HG03460 (cell line): ENCODE data around the gene WASHC3.
A peak's percentile ranks its signal among the peaks of the same experiment; 100 is the strongest.
"Not testable (repeated sequence)": the region's sequence is repeated elsewhere in the genome, so short reads cannot be mapped to it uniquely, and the experiment has no call there.

ENCODE experiments used
- ATAC-seq: cut with Tn5 transposase; IDR thresholded peaks from one replicate; pipeline ENCODE4 v1.9.1; 2021; ENCODE audit not compliant: unreplicated experiment

Gene WASHC3

GRCh38 chr12:102061560-102062418 lies at the start of gene WASHC3:
Gene WASHC3, minus strand, starts transcription at chr12:102061991. Its CDS starts 29 bp downstream, at chr12:102061962.
- ATAC-seq = peak; percentile 95

GRCh38 chr12:102110782-102111181 lies 49.0 kb upstream of the WASHC3 start:
- ATAC-seq = no peak

DNA sequence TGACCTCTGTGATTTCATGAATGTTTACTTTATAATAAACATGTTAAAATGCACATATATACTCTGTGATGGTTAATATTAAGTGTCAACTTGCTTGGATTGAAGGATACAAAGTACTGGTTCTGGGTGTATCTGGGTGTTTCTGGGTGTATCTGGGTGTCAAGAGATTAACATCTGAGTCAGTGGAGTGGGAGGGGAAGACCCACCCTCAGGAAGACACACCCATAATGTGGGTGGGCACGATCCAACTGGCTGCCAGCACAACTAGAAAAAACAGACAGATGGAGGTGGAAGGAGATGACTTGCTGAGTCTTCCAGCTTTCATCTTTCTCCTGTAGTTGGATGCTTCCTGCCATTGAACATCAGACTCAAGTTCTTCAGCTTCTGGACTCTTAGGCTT lies 46.2 kb upstream of the WASHC3 start:
- no peak for ATAC-seq

DNA sequence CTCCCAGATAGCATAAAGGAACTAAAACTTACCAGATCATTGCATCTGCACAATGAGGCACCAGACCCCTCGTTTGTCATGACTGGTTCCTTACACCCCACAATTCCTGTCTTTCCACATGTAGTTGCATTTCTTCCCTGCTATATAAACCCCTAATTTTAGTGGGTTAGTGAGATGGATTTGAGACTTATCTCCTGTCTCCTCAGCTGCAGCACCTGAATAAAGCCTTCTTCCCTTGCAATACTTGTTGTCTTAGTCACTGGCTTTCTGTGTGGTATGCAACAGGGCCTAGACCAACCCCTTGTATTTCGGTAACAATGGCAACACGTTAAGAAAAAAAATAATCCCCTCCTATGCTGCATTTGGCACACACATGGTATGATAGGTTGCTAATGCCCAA lies 45.1 kb upstream of the WASHC3 start:
- ATAC-seq = no peak

DNA sequence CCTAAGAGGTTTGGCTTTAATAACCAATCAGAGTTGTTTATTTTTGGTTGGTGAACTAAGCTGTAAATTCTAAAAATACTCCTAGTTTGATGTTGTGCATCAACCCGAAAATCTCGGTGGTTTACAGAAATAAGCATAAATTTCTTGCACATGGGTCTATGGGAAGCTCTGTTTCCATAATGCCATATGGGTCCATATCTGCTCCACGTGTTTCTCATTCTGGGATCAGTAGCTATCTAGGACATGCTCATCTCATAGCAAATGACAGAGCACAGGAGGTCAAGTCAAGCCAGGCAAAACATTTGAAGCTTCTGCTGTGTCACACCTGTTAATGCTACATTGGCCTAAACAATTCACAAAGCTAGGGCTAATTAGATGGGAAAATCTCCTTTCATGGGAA lies 35.1 kb upstream of the WASHC3 start:
- ATAC-seq = no peak

DNA sequence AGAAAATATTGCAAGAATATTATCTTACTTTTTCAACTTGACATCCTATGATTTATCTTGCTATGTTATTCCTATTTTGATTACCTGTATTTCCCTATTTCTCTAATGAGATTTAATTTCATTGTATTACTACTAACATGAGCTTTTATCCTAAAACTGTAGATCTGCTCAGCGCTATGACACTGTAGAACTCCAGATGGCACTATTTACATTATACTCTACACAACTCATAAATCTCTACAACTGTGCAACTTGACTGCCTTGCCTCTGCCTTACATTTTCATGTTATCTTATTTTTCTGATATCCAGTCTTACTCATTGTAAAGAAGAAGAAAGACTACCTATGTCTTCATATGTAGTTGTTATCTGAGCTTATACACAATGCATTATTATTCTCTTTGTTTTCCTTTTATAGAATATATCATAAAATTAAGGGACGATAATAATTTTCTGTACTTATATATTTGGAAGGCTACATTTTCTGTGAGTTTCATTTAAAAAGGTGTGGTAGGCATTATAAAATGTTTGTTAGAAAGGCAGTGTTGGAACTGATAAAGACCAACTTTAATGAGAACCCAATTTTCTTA lies 34.0 kb upstream of the WASHC3 start:
- ATAC-seq = no peak

GRCh38 chr12:102093319-102093718 lies 31.5 kb upstream of the WASHC3 start:
- ATAC-seq = no peak

- not testable (repeated sequence) for ATAC-seq
Measured at GRCh38 chr12:102089228-102089835, 27.5 kb upstream of the WASHC3 start.

GRCh38 chr12:102080842-102081241 lies 19.1 kb upstream of the WASHC3 start:
- no peak for ATAC-seq

DNA sequence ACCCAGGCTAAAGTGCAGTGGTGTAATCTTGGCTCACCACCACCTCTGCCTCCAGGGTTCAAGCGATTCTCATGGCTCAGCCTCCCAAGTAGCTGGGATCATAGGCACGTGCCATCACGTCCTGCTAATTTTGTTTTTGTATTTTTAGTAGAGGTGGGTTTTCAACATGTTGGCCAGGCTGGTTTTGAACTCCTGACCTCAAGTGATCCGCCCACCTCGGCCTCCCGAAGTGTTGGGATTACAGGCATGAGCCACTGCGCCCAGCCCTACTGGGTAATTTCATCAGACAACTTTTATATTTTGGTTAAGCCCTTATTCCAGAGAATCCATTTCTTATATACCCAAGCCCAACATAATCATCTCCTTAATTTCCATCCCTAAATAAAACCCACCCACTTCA lies 10.3 kb upstream of the WASHC3 start:
- ATAC-seq = not testable (repeated sequence)

- ATAC-seq = no peak
Measured at GRCh38 chr12:102069707-102070106, 7.9 kb upstream of the WASHC3 start.

- ATAC-seq = no peak
Measured at GRCh38 chr12:102067574-102068258, 5.9 kb upstream of the WASHC3 start.

GRCh38 chr12:102064476-102064875 lies 2.7 kb upstream of the WASHC3 start:
- ATAC-seq = no peak

- ATAC-seq = no peak
Measured at GRCh38 chr12:102063069-102063468, 1.3 kb upstream of the WASHC3 start.

- ATAC-seq = no peak
Measured at GRCh38 chr12:102062419-102062806, 622 bp upstream of the WASHC3 start.

GRCh38 chr12:102061096-102061559 lies 663 bp downstream of the WASHC3 start:
- no peak for ATAC-seq

- ATAC-seq = no peak
Measured at GRCh38 chr12:102059343-102059742, 2.4 kb downstream of the WASHC3 start.

DNA sequence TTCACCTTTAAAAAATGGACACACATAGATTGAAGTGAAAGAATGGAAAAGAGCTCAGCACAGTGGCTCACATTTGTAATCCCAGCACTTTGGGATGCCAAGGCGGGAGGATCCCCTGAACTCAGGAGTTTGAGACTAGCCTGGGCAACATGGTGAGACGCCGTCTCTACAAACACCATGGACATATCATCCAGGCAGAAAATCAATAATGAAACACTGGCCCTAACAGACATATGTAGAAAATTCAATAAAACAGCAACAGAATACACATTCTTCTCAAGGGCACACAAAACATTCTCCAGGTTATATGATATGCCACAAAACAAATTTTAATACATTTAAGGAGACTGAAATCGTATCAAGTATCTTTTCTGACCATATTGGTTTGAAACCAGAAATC lies 7.4 kb downstream of the WASHC3 start:
- no peak for ATAC-seq

GRCh38 chr12:102053062-102053349 lies 8.8 kb downstream of the WASHC3 start:
- ATAC-seq = no peak

DNA sequence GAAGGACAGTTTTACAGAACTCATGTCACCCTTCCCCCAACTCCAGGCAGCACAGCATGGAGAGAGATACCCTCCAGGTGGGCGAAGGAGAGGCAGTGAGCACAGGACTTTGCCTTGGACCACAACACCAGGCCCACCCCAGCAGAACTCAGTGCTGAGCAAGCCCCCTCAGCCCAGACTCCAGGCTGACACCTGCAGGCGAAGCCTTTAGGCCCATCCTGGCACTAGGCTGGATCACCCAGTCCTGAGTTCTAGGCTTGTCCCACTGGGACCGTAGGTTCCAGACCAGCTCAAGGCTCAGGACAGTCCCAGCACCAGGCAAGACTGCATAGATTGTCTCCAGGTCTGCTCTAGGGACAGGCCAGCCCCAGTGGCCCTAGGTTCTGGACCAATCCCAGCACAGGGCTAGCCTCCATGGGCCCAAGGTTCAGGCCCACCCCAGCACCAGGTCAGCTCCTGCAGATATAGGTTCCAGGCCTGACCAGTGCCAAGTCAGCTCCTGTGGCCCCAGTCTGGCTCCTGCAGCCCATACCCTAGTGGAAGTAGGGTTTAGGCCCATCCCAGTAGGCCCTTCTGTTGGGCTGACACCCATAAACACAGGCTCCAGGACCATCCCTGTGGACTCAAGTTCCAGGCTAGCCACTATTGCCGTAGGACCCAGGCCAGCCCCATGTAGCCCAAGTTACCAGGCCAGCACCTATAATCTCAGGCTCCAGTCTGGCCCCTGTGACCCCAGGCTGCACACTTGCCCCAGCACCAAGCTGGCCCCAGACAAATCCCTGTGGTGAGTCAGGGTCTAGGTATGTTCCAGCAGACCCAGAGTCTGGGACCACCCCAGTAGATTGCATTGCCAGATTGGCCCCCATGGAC lies 9.4 kb downstream of the WASHC3 start:
- no peak for ATAC-seq
